Mesothelial cell of epicardium (in vitro differentiated cells): Measurements from ENCODE around the gene FAM222A. TPM values are rescaled to one million over a fixed set of nuclear protein-coding genes. Genes with fewer than 3 reads are reported as not detected.

Source experiments
- DNase-seq, 2 experiments: peaks; one replicate each; pipeline ENCODE4 v3.0.0; 2021; ENCODE audit warnings: low spot score in 2 of 2; ENCODE audit not compliant: unreplicated experiment in 2 of 2
- H3K27ac Mint-ChIP-seq: 2 replicates; pipeline ENCODE4 v1.8.0; 2021; ENCODE audit warnings: mixed read lengths
- H3K27me3 Mint-ChIP-seq: 2 replicates; pipeline ENCODE4 v1.8.0; 2021; ENCODE audit warnings: low read depth, mixed read lengths
- H3K36me3 Mint-ChIP-seq: 2 replicates; pipeline ENCODE4 v1.8.0; 2021; ENCODE audit warnings: mixed read lengths
- H3K4me1 Mint-ChIP-seq: 2 replicates; pipeline ENCODE4 v1.8.0; 2021; ENCODE audit warnings: mixed read lengths
- H3K4me3 Mint-ChIP-seq: 2 replicates; pipeline ENCODE4 v1.8.0; 2021; ENCODE audit warnings: mild to moderate bottlenecking, moderate library complexity, mixed read lengths
- H3K9me3 Mint-ChIP-seq: 2 replicates; pipeline ENCODE4 v1.8.0; 2021; ENCODE audit warnings: mixed read lengths
- CTCF ChIP-seq: fragments of 200-600 bp; sonication (generic); IDR thresholded peaks from one replicate; pipeline ENCODE4 v1.5.0; 2021; ENCODE audit warnings: antibody characterized with exemption; ENCODE audit not compliant: unreplicated experiment
- total RNA-seq: library from RNA; stranded (reverse); gene quantifications from 3 replicates; pipeline ENCODE4 v1.2.1, GENCODE V29; 2021

FAM222A gene
- total RNA-seq, 1 donor from 2014 or later: 1.1 TPM

- H3K4me1 Mint-ChIP-seq: no peaks in the 10 kb centered on the region
Observed at GRCh38 chr12:109728921-109729320, 15.3 kb downstream of the FAM222A start.

GRCh38 chr12:109729371-109729781 is 15.8 kb downstream of the FAM222A start:
- Mint-ChIP-seq H3K4me3 (no peak overlapping the region), H3K9me3 (no peaks in the 10 kb centered on the region), H3K36me3 (no peaks in the 10 kb centered on the region), H3K27ac (no peak overlapping the region), H3K4me1 (no peaks in the 10 kb centered on the region), H3K27me3 (peaks cover 23% of the 10 kb centered on the region)
- DNase-seq: no peak
- TF ChIP-seq CTCF: no peak

More at GRCh38 chr12:109728921-109729320, 15.3 kb downstream of the FAM222A start:
- no peak overlapping the region for H3K4me3 Mint-ChIP-seq
- H3K9me3 Mint-ChIP-seq: no peaks in the 10 kb centered on the region
- H3K27ac Mint-ChIP-seq: no peak overlapping the region
- DNase-seq: no peak
- TF ChIP-seq CTCF: no peak
- H3K27me3 Mint-ChIP-seq: peaks cover 18% of the 10 kb centered on the region
- H3K36me3 Mint-ChIP-seq: no peaks in the 10 kb centered on the region

- no peak for DNase-seq
- Mint-ChIP-seq H3K4me3 (no peak overlapping the region), H3K36me3 (no peaks in the 10 kb centered on the region), H3K4me1 (no peaks in the 10 kb centered on the region), H3K27me3 (peaks cover 27% of the 10 kb centered on the region), H3K27ac (no peak overlapping the region), H3K9me3 (no peaks in the 10 kb centered on the region)
- no peak for TF ChIP-seq CTCF
Observed at GRCh38 chr12:109729801-109730200, 16.2 kb downstream of the FAM222A start.

- H3K4me1 Mint-ChIP-seq: no peaks in the 10 kb centered on the region
- no peaks in the 10 kb centered on the region for H3K9me3 Mint-ChIP-seq
- no peak overlapping the region for H3K27ac Mint-ChIP-seq
- no peaks in the 10 kb centered on the region for H3K36me3 Mint-ChIP-seq
- DNase-seq: peak in 1 of 2 experiments; percentile 6
- H3K4me3 Mint-ChIP-seq: no peak overlapping the region
- TF ChIP-seq CTCF: no peak
- peaks cover 34% of the 10 kb centered on the region for H3K27me3 Mint-ChIP-seq
Observed at GRCh38 chr12:109730306-109731145, 16.9 kb downstream of the FAM222A start.

- Mint-ChIP-seq H3K4me1 (no peaks in the 10 kb centered on the region), H3K36me3 (no peaks in the 10 kb centered on the region), H3K27me3 (peaks cover 41% of the 10 kb centered on the region), H3K9me3 (no peaks in the 10 kb centered on the region), H3K4me3 (no peak overlapping the region), H3K27ac (no peak overlapping the region)
- peak in 1 of 2 experiments; percentile 13 for DNase-seq
- TF ChIP-seq CTCF: no peak
Observed at GRCh38 chr12:109731231-109731731, 17.7 kb downstream of the FAM222A start.
